Body of pancreas (tissue), 4 donors: ENCODE measurements around the gene VPS26A. TPM values are rescaled to one million over a fixed set of nuclear protein-coding genes. Genes with fewer than 3 reads are reported as not detected.

Source experiments
- ATAC-seq: fragments of 150-250 bp; one replicate; pipeline ENCODE4 v1.9.1; 2016
- DNase-seq, 4 donors: peaks; one replicate each; pipeline ENCODE4 v3.0.0-alpha.2; 2019
- H3K27ac ChIP-seq, 4 donors: fragments of 200-600 bp; sonication (generic); 1 replicate in 3 of 4; 2 replicates in 1 of 4; pipeline versions ENCODE4 v1.5.1 to v1.6.1; 2016 to 2019; ENCODE audit warnings: mild to moderate bottlenecking in 1 of 4, mixed read lengths in 1 of 4, moderate library complexity in 1 of 4
- H3K27me3 ChIP-seq, 2 donors: fragments of 200-600 bp; sonication (generic); one replicate each; pipeline ENCODE4 v1.6.0; 2016; ENCODE audit warnings: mild to moderate bottlenecking in 1 of 2
- H3K36me3 ChIP-seq, 2 donors: fragments of 200-600 bp; sonication (generic); replicated peaks in 1 of 2; 2 replicates each; pipeline ENCODE4 v1.5.1; 2016; ENCODE audit warnings: low read depth in 2 of 2; ENCODE audit not compliant: insufficient read depth in 1 of 2
- H3K4me1 ChIP-seq: fragments of 200-600 bp; sonication (generic); one replicate; pipeline ENCODE4 v1.6.0; 2016
- H3K4me3 ChIP-seq, 2 donors: fragments of 200-600 bp; sonication (generic); 1 replicate in 1 of 2; 2 replicates in 1 of 2; pipeline ENCODE4 v1.5.1; 2016 to 2019
- H3K9me3 ChIP-seq, 3 donors: fragments of 200-600 bp; sonication (generic); 1 replicate in 2 of 3; 2 replicates in 1 of 3; pipeline ENCODE4 v1.5.1; 2016
- CTCF ChIP-seq, 7 experiments: fragments of 450-650 bp in 4 of 7; fragments of 200-600 bp in 3 of 7; sonication (generic) in 3 of 7; IDR thresholded peaks; one replicate each; pipeline ENCODE4 v1.5.1; 2016 to 2019; ENCODE audit warnings: antibody characterized with exemption in 7 of 7
- POLR2A ChIP-seq, 3 donors: fragments of 450-650 bp; IDR thresholded peaks; one replicate each; pipeline ENCODE4 v1.6.1; 2016; ENCODE audit warnings: antibody characterized with exemption in 3 of 3, mild to moderate bottlenecking in 2 of 3
- WGBS, 2 donors: methylation state at CpG; one replicate each; pipeline ENCODE4 v1.1.5; 2017; 5-methylcytosine and 5-hydroxymethylcytosine counted together
- intact Hi-C: fragments of 100-400 bp; cut with DNase I; formaldehyde crosslinking; loops from one replicate; pipeline ENCODE4 v1.15.1; 2023
- total RNA-seq, 2 donors: library from RNA; depleted of rRNA; stranded (reverse); fragments of >200 nt; gene quantifications; one replicate each; pipeline ENCODE4 v1.1.0, GENCODE V29; 2016

VPS26A gene
- total RNA-seq, 2 donors from 2014 or later = 12.2 to 17.1 TPM

- no peak for ATAC-seq
- TF ChIP-seq POLR2A (IDR thresholded peaks at IDR 0.05) = no peak
- peak in 1 of 7 experiments; percentile 1 for TF ChIP-seq CTCF (IDR thresholded peaks at IDR 0.05)
- Histone ChIP-seq H3K4me1 (peaks cover 5% of the 10 kb centered on the region), H3K9me3 (no peaks in the 10 kb centered on the region), H3K4me3 (no peak overlapping the region), H3K27ac (no peak overlapping the region), H3K27me3 (no peaks in the 10 kb centered on the region), H3K36me3 (no peaks in the 10 kb centered on the region)
- intact Hi-C loops = loop anchor here (10.0 kb wide), 1 partner anchor 89 kb away; no protein-coding TSS in a partner anchor
- 35 to 42% methylated on average over 1 of the region's 1 CpG for WGBS, 2 donors
- no peak for DNase-seq
Observed at GRCh38 chr10:69093933-69094332, 30.0 kb upstream of the VPS26A start.

GRCh38 chr10:69096045-69096444 lies 27.9 kb upstream of the VPS26A start:
- Histone ChIP-seq H3K27ac (no peak overlapping the region), H3K36me3 (no peaks in the 10 kb centered on the region), H3K4me1 (peaks cover 5% of the 10 kb centered on the region), H3K27me3 (no peaks in the 10 kb centered on the region), H3K9me3 (no peaks in the 10 kb centered on the region), H3K4me3 (no peak overlapping the region)
- TF ChIP-seq CTCF (IDR thresholded peaks at IDR 0.05) = no peak
- TF ChIP-seq POLR2A (IDR thresholded peaks at IDR 0.05) = no peak
- DNase-seq (no peak), ATAC-seq (no peak)
- 44 to 48% methylated on average over 2 of the region's 2 CpGs for WGBS, 2 donors
- intact Hi-C loops = loop anchor here (10.0 kb wide), 1 partner anchor 91 kb away; no protein-coding TSS in a partner anchor

GRCh38 chr10:69097729-69098128 lies 26.2 kb upstream of the VPS26A start:
- Histone ChIP-seq H3K4me1 (peaks cover 5% of the 10 kb centered on the region), H3K9me3 (no peaks in the 10 kb centered on the region), H3K27me3 (no peaks in the 10 kb centered on the region), H3K27ac (no peak overlapping the region), H3K4me3 (no peak overlapping the region), H3K36me3 (no peaks in the 10 kb centered on the region)
- TF ChIP-seq POLR2A (IDR thresholded peaks at IDR 0.05) (no peak), CTCF (IDR thresholded peaks at IDR 0.05) (no peak)
- DNase-seq = no peak
- intact Hi-C loops = loop anchor here (10.0 kb wide), 1 partner anchor 93 kb away; no protein-coding TSS in a partner anchor
- WGBS, 2 donors = 67 to 73% methylated on average over 4 of the region's 4 CpGs
- ATAC-seq = no peak

- TF ChIP-seq POLR2A (IDR thresholded peaks at IDR 0.05) = no peak
- TF ChIP-seq CTCF (IDR thresholded peaks at IDR 0.05) = no peak
- Histone ChIP-seq H3K4me3 (no peak overlapping the region), H3K36me3 (no peaks in the 10 kb centered on the region), H3K27ac (no peak overlapping the region), H3K4me1 (no peaks in the 10 kb centered on the region), H3K9me3 (no peaks in the 10 kb centered on the region), H3K27me3 (no peaks in the 10 kb centered on the region)
- intact Hi-C loops = no loop called here
- ATAC-seq (no peak), DNase-seq (no peak)
- 33 to 40% methylated on average over 7 of the region's 7 CpGs for WGBS, 2 donors
Observed at GRCh38 chr10:69100136-69100872, 23.7 kb upstream of the VPS26A start.
